KMS-11 (cell line): ENCODE results near the gene DYNC1LI1.

Experiments used
- H2AFZ ChIP-seq: fragments of 200-600 bp; sonication (generic); 2 replicates; pipeline ENCODE4 v1.6.1; 2016; ENCODE audit warnings: antibody characterized with exemption, mixed run types, low read depth
- H3K27ac ChIP-seq: fragments of 200-600 bp; sonication (generic); 2 replicates; pipeline ENCODE4 v1.6.1; 2016; ENCODE audit warnings: mild to moderate bottlenecking, mixed run types
- H3K27me3 ChIP-seq: fragments of 200-600 bp; sonication (generic); 2 replicates; pipeline ENCODE4 v1.6.1; 2017; ENCODE audit warnings: mild to moderate bottlenecking, low read depth, mixed run types, moderate library complexity; ENCODE audit not compliant: insufficient read depth
- H3K36me3 ChIP-seq: fragments of 200-600 bp; sonication (generic); 2 replicates; pipeline ENCODE4 v1.6.1; 2017; ENCODE audit warnings: mild to moderate bottlenecking, mixed run types; ENCODE audit not compliant: insufficient read depth
- H3K4me1 ChIP-seq: fragments of 200-600 bp; sonication (generic); 2 replicates; pipeline ENCODE4 v1.6.1; 2016; ENCODE audit warnings: mild to moderate bottlenecking, low read depth, mixed run types; ENCODE audit not compliant: poor library complexity, severe bottlenecking
- H3K4me2 ChIP-seq: fragments of 200-600 bp; sonication (generic); 2 replicates; pipeline ENCODE4 v1.7.0; 2016; ENCODE audit warnings: mild to moderate bottlenecking, mixed run types
- H3K4me3 ChIP-seq: fragments of 200-600 bp; sonication (generic); IDR thresholded peaks from 2 replicates; pipeline ENCODE4 v1.6.1; 2017; ENCODE audit warnings: low read depth, low read length, mixed read lengths; ENCODE audit not compliant: insufficient read depth
- H3K79me2 ChIP-seq: fragments of 200-600 bp; sonication (generic); 2 replicates; pipeline ENCODE4 v1.6.1; 2016; ENCODE audit warnings: low read depth, mixed run types; ENCODE audit not compliant: insufficient read depth
- H3K9ac ChIP-seq: fragments of 200-600 bp; sonication (generic); 2 replicates; pipeline ENCODE4 v1.6.1; 2016; ENCODE audit warnings: mild to moderate bottlenecking, mixed run types
- H4K20me1 ChIP-seq: fragments of 200-600 bp; sonication (generic); 2 replicates; pipeline ENCODE4 v1.6.1; 2016; ENCODE audit warnings: mild to moderate bottlenecking, mixed run types; ENCODE audit not compliant: insufficient read depth
- TF ChIP-seq, protein P1 (sequence below): fragments of 200-600 bp; sonication (generic); conservative IDR thresholded peaks from 2 replicates; pipeline ENCODE4 v1.6.1; 2017; ENCODE audit warnings: low read depth, mild to moderate bottlenecking, antibody characterized with exemption, low read length, moderate library complexity, mixed read lengths

Gene DYNC1LI1

GRCh38 chr3:32545305-32545704 lies 25.4 kb downstream of the DYNC1LI1 start:
- TF ChIP-seq, protein P1, sequence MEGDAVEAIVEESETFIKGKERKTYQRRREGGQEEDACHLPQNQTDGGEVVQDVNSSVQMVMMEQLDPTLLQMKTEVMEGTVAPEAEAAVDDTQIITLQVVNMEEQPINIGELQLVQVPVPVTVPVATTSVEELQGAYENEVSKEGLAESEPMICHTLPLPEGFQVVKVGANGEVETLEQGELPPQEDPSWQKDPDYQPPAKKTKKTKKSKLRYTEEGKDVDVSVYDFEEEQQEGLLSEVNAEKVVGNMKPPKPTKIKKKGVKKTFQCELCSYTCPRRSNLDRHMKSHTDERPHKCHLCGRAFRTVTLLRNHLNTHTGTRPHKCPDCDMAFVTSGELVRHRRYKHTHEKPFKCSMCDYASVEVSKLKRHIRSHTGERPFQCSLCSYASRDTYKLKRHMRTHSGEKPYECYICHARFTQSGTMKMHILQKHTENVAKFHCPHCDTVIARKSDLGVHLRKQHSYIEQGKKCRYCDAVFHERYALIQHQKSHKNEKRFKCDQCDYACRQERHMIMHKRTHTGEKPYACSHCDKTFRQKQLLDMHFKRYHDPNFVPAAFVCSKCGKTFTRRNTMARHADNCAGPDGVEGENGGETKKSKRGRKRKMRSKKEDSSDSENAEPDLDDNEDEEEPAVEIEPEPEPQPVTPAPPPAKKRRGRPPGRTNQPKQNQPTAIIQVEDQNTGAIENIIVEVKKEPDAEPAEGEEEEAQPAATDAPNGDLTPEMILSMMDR: no peak
- Histone ChIP-seq H3K4me3 (no peak overlapping the region), H3K4me1 (no peaks in the 10 kb centered on the region), H3K36me3 (no peaks in the 10 kb centered on the region), H3K27ac (no peak overlapping the region), H3K79me2 (no peaks in the 10 kb centered on the region; the same call in 1 of the 2 replicates), H3K9ac (no peak overlapping the region), H2AFZ (no peak overlapping the region), H3K27me3 (no peaks in the 10 kb centered on the region), H4K20me1 (no peaks in the 10 kb centered on the region), H3K4me2 (no peak overlapping the region)

DNA sequence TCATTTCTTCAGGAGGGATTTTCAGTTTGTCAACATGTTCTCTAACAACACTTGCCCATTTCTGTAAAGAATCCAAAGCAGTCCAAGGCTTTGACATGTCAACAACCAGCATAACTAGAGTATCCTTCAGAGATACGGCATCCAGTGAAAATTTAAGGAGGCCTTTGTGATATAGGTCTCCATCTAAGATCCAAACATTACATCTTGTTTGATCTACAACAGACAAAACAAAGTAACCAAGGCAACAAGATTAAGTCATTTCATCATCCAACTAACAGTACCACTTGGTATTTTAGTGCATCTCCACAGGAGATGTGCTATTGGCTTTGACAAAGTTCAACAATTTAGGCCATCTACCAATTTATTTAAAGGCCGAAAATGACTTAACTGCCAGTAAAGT lies 25.8 kb downstream of the DYNC1LI1 start:
- Histone ChIP-seq H3K4me1 (no peaks in the 10 kb centered on the region), H3K4me2 (no peak overlapping the region), H3K36me3 (no peaks in the 10 kb centered on the region), H3K79me2 (no peaks in the 10 kb centered on the region), H3K27ac (no peak overlapping the region), H2AFZ (no peak overlapping the region), H4K20me1 (no peaks in the 10 kb centered on the region), H3K27me3 (no peaks in the 10 kb centered on the region), H3K4me3 (no peak overlapping the region), H3K9ac (no peak overlapping the region)
- TF ChIP-seq, protein P1: no peak

DNA sequence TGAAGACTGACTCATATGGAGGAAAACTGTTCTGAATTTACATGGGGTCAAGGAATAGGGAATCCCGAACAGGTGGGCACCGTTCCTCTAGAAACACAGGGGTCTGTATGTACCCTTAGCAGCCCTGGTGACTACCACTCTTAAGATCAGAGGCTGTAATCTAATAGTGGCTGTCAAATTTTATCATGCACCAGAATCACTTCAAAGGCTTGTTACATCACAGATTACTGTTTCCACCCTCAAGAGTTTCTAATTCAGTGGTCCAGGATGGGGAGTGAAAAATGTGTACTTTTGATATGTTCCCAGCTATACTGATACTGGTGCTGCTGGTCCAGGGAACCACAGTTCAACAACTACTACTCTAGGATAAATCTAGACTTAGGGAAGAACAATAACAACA lies 27.9 kb downstream of the DYNC1LI1 start:
- Histone ChIP-seq H3K4me1 (no peaks in the 10 kb centered on the region), H3K79me2 (no peaks in the 10 kb centered on the region), H3K27ac (no peak overlapping the region), H4K20me1 (no peaks in the 10 kb centered on the region), H3K27me3 (no peaks in the 10 kb centered on the region), H2AFZ (no peak overlapping the region), H3K36me3 (no peaks in the 10 kb centered on the region), H3K4me2 (no peak overlapping the region), H3K4me3 (no peak overlapping the region), H3K9ac (no peak overlapping the region)
- TF ChIP-seq, protein P1: no peak

DNA sequence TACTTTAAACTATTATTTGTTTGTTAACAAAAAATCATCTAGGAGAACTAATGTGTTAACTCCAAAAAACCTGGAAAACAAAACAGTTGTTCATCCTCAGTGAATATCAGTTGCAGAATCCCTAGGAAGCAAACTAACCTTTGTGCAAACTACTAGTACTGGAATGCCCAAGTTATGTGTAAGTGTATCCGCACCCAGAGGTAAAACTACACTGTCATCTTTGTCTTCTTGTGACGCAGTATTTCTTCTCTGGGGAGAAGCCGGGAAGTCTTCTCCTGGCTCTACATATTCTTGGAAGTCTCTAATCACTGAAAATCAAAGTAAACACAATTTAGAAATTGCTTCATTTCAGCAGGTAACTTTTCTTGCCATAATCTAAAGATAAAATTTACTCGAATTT lies 29.8 kb downstream of the DYNC1LI1 start:
- H3K4me2 ChIP-seq: no peak overlapping the region
- no peaks in the 10 kb centered on the region for H3K27me3 ChIP-seq
- H2AFZ ChIP-seq: no peak overlapping the region
- H3K9ac ChIP-seq: no peak overlapping the region
- H3K79me2 ChIP-seq: no peaks in the 10 kb centered on the region
- H4K20me1 ChIP-seq: no peaks in the 10 kb centered on the region
- H3K4me1 ChIP-seq: no peaks in the 10 kb centered on the region
- no peaks in the 10 kb centered on the region for H3K36me3 ChIP-seq
- H3K4me3 ChIP-seq: no peak overlapping the region
- TF ChIP-seq, protein P1: no peak
- H3K27ac ChIP-seq: no peak overlapping the region

DNA sequence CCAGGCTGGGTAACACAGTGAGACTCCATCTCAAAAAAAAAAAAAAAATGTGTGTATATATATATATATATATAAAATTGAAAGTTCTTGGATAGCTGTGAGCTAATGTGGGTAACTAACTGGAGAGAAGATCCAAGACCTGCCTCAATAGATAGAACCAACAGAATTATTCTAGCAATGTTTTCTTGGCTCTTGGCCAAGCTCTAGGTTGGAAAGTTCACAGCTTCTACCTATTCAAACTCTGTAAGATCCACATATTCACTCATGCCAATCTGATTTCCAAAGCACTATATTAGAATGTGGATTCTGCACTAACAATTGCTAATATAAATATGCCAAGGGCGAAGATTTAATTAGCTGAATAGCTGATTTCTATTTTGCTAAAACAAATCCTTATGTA lies 38.2 kb downstream of the DYNC1LI1 start:
- H3K4me2 ChIP-seq: no peak overlapping the region
- no peak overlapping the region for H3K4me3 ChIP-seq
- H4K20me1 ChIP-seq: no peaks in the 10 kb centered on the region
- no peaks in the 10 kb centered on the region for H3K36me3 ChIP-seq
- no peak overlapping the region for H3K27ac ChIP-seq
- TF ChIP-seq, protein P1: no peak
- no peaks in the 10 kb centered on the region for H3K79me2 ChIP-seq
- H3K4me1 ChIP-seq: no peaks in the 10 kb centered on the region
- H2AFZ ChIP-seq: no peak overlapping the region
- no peaks in the 10 kb centered on the region for H3K27me3 ChIP-seq
- H3K9ac ChIP-seq: no peak overlapping the region
